K562 (cell line): ENCODE results near the gene SPNS2. TPM values are rescaled to one million over a fixed set of nuclear protein-coding genes. Genes with fewer than 3 reads are reported as not detected.

Experiments
- ATAC-seq: fragments of 200-7000 bp; cut with Tn5 transposase; 3 replicates; pipeline ENCODE4 v1.9.1; 2020; ENCODE audit warnings: moderate library complexity
- BruUV-seq: library from RNA; stranded (reverse); fragments of 400-500 nt; replicated peaks from 2 replicates; lab custom pipeline; 2021; lab: Mats Ljungman, UMichigan
- CTCF ChIA-PET: fragments of 300-600 bp; formaldehyde crosslinking; extraction: SDS; loops from one replicate; lab custom pipeline; 2021; ENCODE audit warnings: low intra/inter-chr PET ratio; lab: Yijun Ruan, JAX
- POLR2A ChIA-PET: fragments of 300-600, 350-650 bp; sonication (Branson Sonifier 250); formaldehyde crosslinking; extraction: SDS; loops from one replicate; lab custom pipeline; 2021; ENCODE audit warnings: antibody characterized with exemption, inconsistent platforms; lab: Yijun Ruan, JAX
- DNase-seq, 4 experiments: peaks; one replicate each; pipeline versions ENCODE4 v3.0.0 to v3.0.0-alpha.2; 2011 to 2018; ENCODE audit warnings: low spot score in 3 of 4, mixed read lengths in 3 of 4; ENCODE audit errors: extremely low read depth in 1 of 4
- FAIRE-seq: peaks from 2 replicates; lab custom pipeline; 2011; peaks lifted over from hg19 to GRCh38; lab: Jason Lieb, UNC
- H2AFZ ChIP-seq: 2 replicates; pipeline ENCODE4 v1.6.0; 2011; ENCODE audit warnings: low read depth, low read length, control low read depth, inconsistent platforms
- H3K27ac ChIP-seq: fragments of 200-600 bp; 3 replicates; pipeline ENCODE4 v1.8.0; 2011; ENCODE audit warnings: low read depth, mild to moderate bottlenecking, control low read depth, inconsistent platforms, low read length, moderate library complexity, mixed read lengths; ENCODE audit errors: extremely low read depth
- H3K27me3 ChIP-seq, 2 experiments: fragments of 300-600 bp in 1 of 2; 2 replicates in 1 of 2; 3 replicates in 1 of 2; pipeline versions ENCODE4 v1.6.0 to v1.8.0; 2011; ENCODE audit warnings: inconsistent platforms in 2 of 2, low read length in 2 of 2, mild to moderate bottlenecking in 1 of 2, mixed read lengths in 1 of 2, moderate library complexity in 1 of 2; ENCODE audit not compliant: control insufficient read depth in 2 of 2, insufficient read depth in 2 of 2
- H3K36me3 ChIP-seq: fragments of 300-600 bp; 3 replicates; pipeline ENCODE4 v1.8.0; 2011; ENCODE audit warnings: mild to moderate bottlenecking, low read length, inconsistent platforms; ENCODE audit not compliant: control insufficient read depth, insufficient read depth
- H3K4me1 ChIP-seq, 2 experiments: fragments of 200-600 bp in 1 of 2; replicated peaks in 1 of 2; 2 replicates in 1 of 2; 3 replicates in 1 of 2; pipeline versions ENCODE4 v1.5.1 to v1.8.0; 2011; ENCODE audit warnings: inconsistent platforms in 2 of 2, low read length in 2 of 2, mild to moderate bottlenecking in 1 of 2, mixed read lengths in 1 of 2, moderate library complexity in 1 of 2; ENCODE audit not compliant: control insufficient read depth in 2 of 2, insufficient read depth in 2 of 2
- H3K4me2 ChIP-seq: 2 replicates; pipeline ENCODE4 v1.6.1; 2011; ENCODE audit warnings: low read length, control low read depth, inconsistent platforms, mixed read lengths; ENCODE audit not compliant: insufficient read depth
- H3K4me3 ChIP-seq: fragments of 200-600 bp; sonication (generic), shearing (Covaris generic); 2 replicates; pipeline ENCODE4 v1.5.1; 2016; ENCODE audit warnings: control low read depth, inconsistent platforms
- H3K79me2 ChIP-seq: fragments of 200-600 bp; 3 replicates; pipeline ENCODE4 v1.8.0; 2011; ENCODE audit warnings: low read length, inconsistent platforms; ENCODE audit not compliant: control insufficient read depth, insufficient read depth
- H3K9ac ChIP-seq, 2 experiments: 2 replicates each; pipeline versions ENCODE4 v1.6.0 to v1.6.1; 2011; ENCODE audit warnings: low read depth in 2 of 2, low read length in 2 of 2, control low read depth in 1 of 2, inconsistent platforms in 1 of 2, mild to moderate bottlenecking in 1 of 2, mixed read lengths in 1 of 2; ENCODE audit not compliant: insufficient read depth in 1 of 2
- H3K9me1 ChIP-seq: one replicate; pipeline ENCODE4 v1.6.0; 2011; ENCODE audit warnings: inconsistent platforms, mild to moderate bottlenecking, low read length, moderate library complexity; ENCODE audit not compliant: control insufficient read depth, insufficient read depth
- H3K9me3 ChIP-seq: replicated peaks from 2 replicates; pipeline ENCODE4 v1.5.1; 2011; ENCODE audit warnings: low read depth, low read length, inconsistent platforms; ENCODE audit not compliant: control insufficient read depth, insufficient read depth
- H4K20me1 ChIP-seq: replicated peaks from 2 replicates; pipeline ENCODE4 v1.6.1; 2011; ENCODE audit warnings: low read length, inconsistent platforms, mixed read lengths; ENCODE audit not compliant: control insufficient read depth, insufficient read depth
- ESRRB ChIP-seq: fragments of 250-450 bp; sonication (Bioruptor Pico); IDR thresholded peaks from 2 replicates; pipeline ENCODE4 v1.5.0; 2020; ENCODE audit warnings: mild to moderate bottlenecking, moderate library complexity, borderline replicate concordance
- KAT2B ChIP-seq: IDR thresholded peaks from one replicate; pipeline ENCODE4 v1.6.1; 2012; ENCODE audit warnings: low read depth, mild to moderate bottlenecking, control low read depth, inconsistent platforms, low read length, moderate library complexity
- NKRF ChIP-seq: fragments of 450-650 bp; IDR thresholded peaks from 2 replicates; pipeline ENCODE4 v1.6.1; 2016; ENCODE audit warnings: borderline replicate concordance
- ZNF165 ChIP-seq: fragments of 250-450 bp; sonication (Bioruptor Pico); IDR thresholded peaks from 2 replicates; pipeline ENCODE4 v1.4.0; 2020; ENCODE audit warnings: borderline replicate concordance
- ZNF77 ChIP-seq: fragments of 250-450 bp; sonication (Bioruptor Pico); IDR thresholded peaks from 2 replicates; pipeline ENCODE4 v1.5.0; 2020
- WGBS: fragments of 100-300 bp; shearing (Covaris generic); methylation state at CpG from one replicate; pipeline ENCODE4 v1.1.6; 2016; ENCODE audit warnings: low coverage, mixed read lengths; ENCODE audit not compliant: insufficient coverage; ENCODE audit errors: missing lambda C conversion rate; 5-methylcytosine and 5-hydroxymethylcytosine counted together
- in situ Hi-C: fragments of 300-500 bp; cut with MboI; formaldehyde crosslinking; loops from 4 replicates; pipeline ENCODE4 v1.15.0; 2018; ENCODE audit warnings: inconsistent platforms, mixed read lengths
- intact Hi-C: fragments of 100-400 bp; cut with micrococcal nuclease; formaldehyde crosslinking; loops from 2 replicates; pipeline ENCODE4 v1.14.2; 2022
- polyA plus RNA-seq, 8 experiments: library from polyadenylated mRNA; depleted of rRNA in 4 of 8; stranded (reverse) in 5 of 8; unstranded in 3 of 8; fragments of >200 nt; fragmentation: Nextera tagmentation in 2 of 8; fragmentation: Illumina TruSeq in 1 of 8; extraction: Ambion mirVana in 2 of 8; extraction: Trizol in 1 of 8; gene quantifications; 2 replicates each; pipeline versions ENCODE4 v1.2.1 to v1.2.3, GENCODE V29; 2011 to 2014; ENCODE audit warnings: inconsistent platforms in 1 of 8, missing spikeins in 1 of 8
- total RNA-seq, 7 experiments: library from RNA; depleted of rRNA in 6 of 7; stranded (reverse); fragments of >200 nt in 6 of 7; fragmentation: Illumina TruSeq in 2 of 7; extraction: Trizol in 2 of 7; gene quantifications; 2 replicates each; pipeline versions ENCODE4 v1.2.1 to v1.2.3, GENCODE V29; 2011 to 2021; ENCODE audit warnings: low replicate concordance in 1 of 7

Gene SPNS2
- total and polyA plus RNA-seq, 9 of the 15 experiments (the other 6 are each of a cell fraction or from before 2014, with no cell fraction given) = 0.06 TPM; not detected in 8

DNA sequence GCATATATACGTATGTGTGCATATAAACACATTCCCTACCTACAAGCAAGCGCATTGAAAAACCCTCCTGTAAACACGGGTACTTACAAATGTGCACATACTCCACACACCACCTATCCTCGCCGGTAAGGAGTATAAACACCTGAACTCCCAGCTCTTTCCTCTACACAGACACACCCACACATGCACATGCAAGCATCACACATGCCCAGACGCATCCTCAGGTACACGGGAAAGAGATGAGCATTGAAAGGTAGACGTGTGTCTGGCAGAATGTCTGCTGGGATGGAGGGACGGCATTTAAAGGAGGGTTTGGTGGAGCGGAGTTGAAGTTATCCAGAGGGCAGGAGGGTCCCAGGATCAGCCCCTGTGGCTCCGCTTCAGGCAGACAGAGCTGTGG, 81.0 kb downstream of the SPNS2 start:
- WGBS = 3% methylated on average over 9 of the region's 11 CpGs
- POLR2A ChIA-PET = interaction anchor here (0.6 to 1.2 kb wide), 2 partner anchors 11 to 110 kb away, joined by 3 to 4 read pairs; no protein-coding TSS in a partner anchor
- Histone ChIP-seq H3K9me3 (no peaks in the 10 kb centered on the region), H3K4me2 (no peak overlapping the region), H4K20me1 (no peaks in the 10 kb centered on the region), H3K27ac (no peak overlapping the region), H3K4me1 (peaks cover 0 to 18% of the 10 kb centered on the region in 2 experiments; a peak in 2 of 5 replicates), H3K27me3 (peaks cover 6 to 67% of the 10 kb centered on the region in 2 experiments), H3K9ac (no peak overlapping the region), H3K4me3 (no peak overlapping the region), H2AFZ (no peak overlapping the region), H3K9me1 (no peaks in the 10 kb centered on the region), H3K79me2 (no peaks in the 10 kb centered on the region), H3K36me3 (no peaks in the 10 kb centered on the region)
- no peak for DNase-seq
- TF ChIP-seq KAT2B (no peak), ZNF165 (CRISPR knock-in tag) (no peak), NKRF (no peak), ZNF77 (CRISPR knock-in tag) (no peak), ESRRB (CRISPR knock-in tag) (no peak)
- no peak for FAIRE-seq
- intact Hi-C loops = no loop called here
- no TSS peak for BruUV-seq
- no peak for ATAC-seq
- in situ Hi-C loops = no loop called here
- CTCF ChIA-PET = no interaction called here
